ENCODE data around the gene MSMP.

The MSMP gene

DNA sequence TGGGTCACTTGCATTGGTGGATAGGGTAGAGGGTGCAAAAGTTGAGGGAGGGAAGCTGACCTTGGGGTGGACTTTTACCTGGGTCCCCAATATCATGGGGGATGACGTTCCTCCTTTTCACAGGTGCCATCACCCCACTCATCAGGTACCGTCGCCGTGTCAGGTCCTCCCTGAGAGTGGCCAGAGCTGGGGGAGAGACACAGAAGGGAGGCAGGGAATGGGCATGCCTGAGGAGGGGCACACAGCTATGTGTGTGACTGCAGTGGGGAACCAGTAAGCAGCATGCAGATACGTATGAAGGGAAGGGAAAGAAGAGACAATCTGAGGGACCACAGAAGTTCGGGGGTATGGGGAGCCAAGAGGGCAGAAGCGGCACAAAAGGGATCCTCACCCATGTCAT is 15.2 kb downstream of the MSMP start:
- H3K36me3 Mint-ChIP-seq (ENCODE audit: low read depth), result peaks cover 69% of the 10 kb centered on the region
- H3K9me3 Mint-ChIP-seq, result no peaks in the 10 kb centered on the region
- H3K27me3 Mint-ChIP-seq (ENCODE audit: low read depth), result no peaks in the 10 kb centered on the region
- no peak overlapping the region for H3K27ac Mint-ChIP-seq
- TF ChIP-seq, protein P1, sequence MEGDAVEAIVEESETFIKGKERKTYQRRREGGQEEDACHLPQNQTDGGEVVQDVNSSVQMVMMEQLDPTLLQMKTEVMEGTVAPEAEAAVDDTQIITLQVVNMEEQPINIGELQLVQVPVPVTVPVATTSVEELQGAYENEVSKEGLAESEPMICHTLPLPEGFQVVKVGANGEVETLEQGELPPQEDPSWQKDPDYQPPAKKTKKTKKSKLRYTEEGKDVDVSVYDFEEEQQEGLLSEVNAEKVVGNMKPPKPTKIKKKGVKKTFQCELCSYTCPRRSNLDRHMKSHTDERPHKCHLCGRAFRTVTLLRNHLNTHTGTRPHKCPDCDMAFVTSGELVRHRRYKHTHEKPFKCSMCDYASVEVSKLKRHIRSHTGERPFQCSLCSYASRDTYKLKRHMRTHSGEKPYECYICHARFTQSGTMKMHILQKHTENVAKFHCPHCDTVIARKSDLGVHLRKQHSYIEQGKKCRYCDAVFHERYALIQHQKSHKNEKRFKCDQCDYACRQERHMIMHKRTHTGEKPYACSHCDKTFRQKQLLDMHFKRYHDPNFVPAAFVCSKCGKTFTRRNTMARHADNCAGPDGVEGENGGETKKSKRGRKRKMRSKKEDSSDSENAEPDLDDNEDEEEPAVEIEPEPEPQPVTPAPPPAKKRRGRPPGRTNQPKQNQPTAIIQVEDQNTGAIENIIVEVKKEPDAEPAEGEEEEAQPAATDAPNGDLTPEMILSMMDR (IDR thresholded peaks at IDR 0.05; ENCODE audit: unreplicated experiment in 3 of 3), result no peak
- H3K4me1 Mint-ChIP-seq, result peaks cover 5% of the 10 kb centered on the region
- no peak overlapping the region for H3K4me3 Mint-ChIP-seq

DNA sequence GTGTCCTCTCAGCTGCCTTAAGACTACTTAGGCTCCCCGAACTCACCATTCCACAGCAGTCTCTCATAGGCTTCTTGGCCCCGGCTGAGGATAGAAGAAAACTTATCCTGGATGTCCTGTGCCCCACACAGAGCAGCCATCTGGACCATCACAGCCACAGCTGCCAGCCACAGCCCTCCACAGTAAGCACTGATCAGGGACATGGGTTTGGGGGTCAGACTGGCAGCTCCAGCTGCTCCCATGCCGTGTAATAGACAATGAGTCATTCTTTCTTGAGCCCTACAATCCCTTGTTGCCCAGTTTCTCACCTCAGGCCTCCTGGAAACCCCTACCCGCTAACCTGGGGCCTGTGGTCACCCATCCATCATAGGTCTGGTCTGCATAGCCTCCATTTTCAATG is 15.9 kb downstream of the MSMP start:
- peaks cover 4% of the 10 kb centered on the region for H3K4me1 Mint-ChIP-seq
- peaks cover 66% of the 10 kb centered on the region for H3K36me3 Mint-ChIP-seq (ENCODE audit: low read depth)
- no peak overlapping the region for H3K4me3 Mint-ChIP-seq
- H3K9me3 Mint-ChIP-seq, result no peaks in the 10 kb centered on the region
- H3K27me3 Mint-ChIP-seq (ENCODE audit: low read depth), result no peaks in the 10 kb centered on the region
- TF ChIP-seq, protein P1 (IDR thresholded peaks at IDR 0.05; ENCODE audit: unreplicated experiment in 3 of 3), result no peak
- no peak overlapping the region for H3K27ac Mint-ChIP-seq

DNA sequence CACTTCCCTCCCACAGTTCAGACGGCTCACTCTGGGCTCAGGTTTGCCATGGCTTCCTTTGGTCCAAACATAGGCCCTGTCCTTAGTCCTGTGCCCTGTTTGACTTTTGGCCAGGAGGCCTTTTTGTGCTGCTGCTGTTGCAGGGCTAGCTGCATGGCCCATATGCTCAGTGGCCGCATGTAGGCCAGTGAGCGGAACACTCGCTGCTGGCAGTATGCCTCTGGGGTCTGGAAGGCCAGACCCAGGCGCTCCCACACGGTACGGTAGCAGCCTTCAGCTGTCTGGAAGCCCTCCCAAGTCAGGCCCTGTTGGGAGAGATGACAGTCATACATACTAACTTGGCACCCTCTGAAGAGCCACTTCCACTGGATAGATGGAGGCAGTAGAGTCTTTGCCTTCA is 16.9 kb downstream of the MSMP start:
- peaks cover 8% of the 10 kb centered on the region for H3K4me1 Mint-ChIP-seq
- H3K27ac Mint-ChIP-seq, result no peak overlapping the region
- no peak overlapping the region for H3K4me3 Mint-ChIP-seq
- H3K9me3 Mint-ChIP-seq, result no peaks in the 10 kb centered on the region
- no peaks in the 10 kb centered on the region for H3K27me3 Mint-ChIP-seq (ENCODE audit: low read depth)
- TF ChIP-seq, protein P1 (IDR thresholded peaks at IDR 0.05; ENCODE audit: unreplicated experiment in 3 of 3), result no peak
- H3K36me3 Mint-ChIP-seq (ENCODE audit: low read depth), result peaks cover 61% of the 10 kb centered on the region

DNA sequence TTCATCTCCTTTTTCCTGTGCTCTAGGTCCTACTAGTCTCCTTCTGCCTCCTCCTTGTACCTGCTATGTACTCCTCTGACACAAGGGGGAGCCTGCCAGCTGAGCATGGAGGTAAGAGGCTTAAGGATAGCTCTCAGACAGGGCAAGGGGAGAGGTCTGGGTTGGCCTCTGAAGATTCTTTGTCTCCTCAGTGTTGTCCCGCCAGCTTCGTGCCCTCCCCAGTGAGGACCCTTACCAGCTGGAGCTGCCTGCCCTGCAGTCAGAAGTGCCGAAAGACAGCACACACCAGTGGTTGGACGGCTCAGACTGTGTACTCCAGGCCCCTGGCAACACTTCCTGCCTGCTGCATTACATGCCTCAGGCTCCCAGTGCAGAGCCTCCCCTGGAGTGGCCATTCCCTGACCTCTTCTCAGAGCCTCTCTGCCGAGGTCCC is 17.9 kb downstream of the MSMP start:
- H3K27ac Mint-ChIP-seq, result peak overlapping the region; percentile 0 to 58 (median 14)
- peaks cover 8% of the 10 kb centered on the region for H3K4me1 Mint-ChIP-seq
- H3K36me3 Mint-ChIP-seq (ENCODE audit: low read depth), result peaks cover 57% of the 10 kb centered on the region
- TF ChIP-seq, protein P1 (IDR thresholded peaks at IDR 0.05; ENCODE audit: unreplicated experiment in 3 of 3), result peak; percentile 62 to 76 (median 74)
- H3K27me3 Mint-ChIP-seq (ENCODE audit: low read depth), result no peaks in the 10 kb centered on the region
- peak overlapping the region; percentile 47 to 72 (median 59) for H3K4me3 Mint-ChIP-seq
- H3K9me3 Mint-ChIP-seq, result no peaks in the 10 kb centered on the region

DNA sequence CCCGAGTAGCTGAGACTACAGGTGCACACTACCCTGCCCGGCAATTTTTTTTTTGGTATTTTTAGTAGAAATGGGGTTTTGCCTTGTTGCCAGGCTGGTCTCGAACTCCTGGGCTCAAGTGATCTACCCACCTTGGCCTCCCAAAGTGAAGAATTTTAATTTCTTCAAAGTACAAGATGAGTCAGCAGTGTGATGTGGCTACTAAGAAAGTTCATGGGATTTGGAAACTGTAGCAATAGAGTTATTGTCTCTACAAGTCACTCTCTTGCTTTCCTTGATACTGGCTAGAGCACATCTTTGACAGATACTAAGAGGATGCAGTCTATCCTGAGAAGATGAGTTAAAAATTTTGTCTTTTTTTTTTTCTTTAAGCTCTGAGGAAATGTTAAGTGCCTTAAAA is 20.0 kb downstream of the MSMP start:
- H3K27me3 Mint-ChIP-seq (ENCODE audit: low read depth), result no peaks in the 10 kb centered on the region
- H3K36me3 Mint-ChIP-seq (ENCODE audit: low read depth), result peaks cover 39% of the 10 kb centered on the region
- H3K4me1 Mint-ChIP-seq, result peaks cover 8% of the 10 kb centered on the region
- TF ChIP-seq, protein P1 (IDR thresholded peaks at IDR 0.05; ENCODE audit: unreplicated experiment in 3 of 3), result no peak
- H3K4me3 Mint-ChIP-seq, result peak overlapping the region; percentile 38 to 52 (median 49)
- no peaks in the 10 kb centered on the region for H3K9me3 Mint-ChIP-seq
- H3K27ac Mint-ChIP-seq, result no peak overlapping the region

DNA sequence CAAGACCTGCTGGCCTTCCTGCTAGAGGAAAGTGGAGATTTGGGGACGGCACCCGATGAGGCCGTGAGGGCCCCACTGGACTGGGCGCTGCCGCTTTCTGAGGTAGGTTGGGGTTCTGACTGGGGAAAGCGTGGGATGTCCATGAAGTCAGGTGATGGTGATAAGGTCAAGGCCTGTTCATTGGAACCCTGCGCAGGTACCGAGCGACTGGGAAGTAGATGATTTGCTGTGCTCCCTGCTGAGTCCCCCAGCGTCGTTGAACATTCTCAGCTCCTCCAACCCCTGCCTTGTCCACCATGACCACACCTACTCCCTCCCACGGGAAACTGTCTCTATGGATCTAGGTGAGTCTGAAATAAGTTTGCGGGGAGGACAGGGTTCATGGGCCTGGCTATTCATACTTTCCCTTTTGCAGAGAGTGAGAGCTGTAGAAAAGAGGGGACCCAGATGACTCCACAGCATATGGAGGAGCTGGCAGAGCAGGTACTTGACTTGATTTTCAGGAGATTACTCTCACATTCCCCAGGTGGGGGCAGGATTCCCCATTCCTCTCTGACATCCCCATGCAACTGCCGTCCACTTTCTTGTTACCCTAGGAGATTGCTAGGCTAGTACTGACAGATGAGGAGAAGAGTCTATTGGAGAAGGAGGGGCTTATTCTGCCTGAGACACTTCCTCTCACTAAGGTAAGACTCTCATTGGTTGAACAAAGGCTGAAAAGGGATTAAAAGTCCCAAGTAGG is 21.1 kb downstream of the MSMP start:
- Mint-ChIP-seq H3K4me3 (peak overlapping the region in 1 of 3 experiments; percentile 94), H3K4me1 (peaks cover 8% of the 10 kb centered on the region), H3K27ac (peak overlapping the region in 1 of 3 experiments; percentile 87), H3K27me3 (ENCODE audit: low read depth) (no peaks in the 10 kb centered on the region), H3K9me3 (no peaks in the 10 kb centered on the region), H3K36me3 (ENCODE audit: low read depth) (peaks cover 28% of the 10 kb centered on the region)
- TF ChIP-seq, protein P1 (IDR thresholded peaks at IDR 0.05; ENCODE audit: unreplicated experiment in 3 of 3), result no peak

All from nephron (organoid).